Activated T-cell treated with anti-CD3 and anti-CD28 coated beads for 24 hours (primary cell): ENCODE results near the gene APEX1.
"Not testable (repeated sequence)": the region's sequence is repeated elsewhere in the genome, so short reads cannot be mapped to it uniquely, and the experiment has no call there.

Experiments used
- DNase-seq: peaks from one replicate; pipeline ENCODE4 v3.0.0-alpha.2; 2020; ENCODE audit warnings: low read depth

Gene APEX1

DNA sequence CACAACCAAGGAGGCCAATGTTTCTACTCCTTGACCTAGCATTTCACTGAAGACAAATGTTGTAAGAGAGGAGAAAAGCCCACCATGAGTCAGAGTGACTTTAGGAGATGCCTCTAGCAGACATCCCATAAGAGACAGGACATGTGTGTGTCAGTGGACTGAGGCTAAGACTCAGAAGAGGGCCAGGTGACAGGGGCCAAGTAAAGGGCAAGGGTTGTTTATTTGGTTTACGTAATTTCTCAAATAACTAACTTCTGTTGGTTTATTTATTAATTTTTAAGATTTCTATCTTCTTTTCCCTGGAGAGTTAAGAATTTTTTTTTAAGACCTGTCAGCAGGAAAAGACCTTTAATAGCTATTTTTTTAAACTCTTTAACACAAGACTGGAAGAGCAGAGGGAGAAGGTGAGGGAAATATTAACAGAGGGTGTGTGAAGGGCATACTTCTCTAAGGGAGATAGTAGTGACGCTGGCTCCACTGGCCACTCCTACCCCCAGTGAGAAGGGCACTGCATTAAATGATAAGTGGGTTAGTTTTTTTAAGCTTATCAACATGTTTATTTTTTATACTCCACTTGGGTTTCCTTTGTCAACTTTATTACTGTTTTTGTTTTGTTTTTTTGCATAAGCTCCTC is 17.6 kb downstream of the APEX1 start:
- no peak for DNase-seq

DNA sequence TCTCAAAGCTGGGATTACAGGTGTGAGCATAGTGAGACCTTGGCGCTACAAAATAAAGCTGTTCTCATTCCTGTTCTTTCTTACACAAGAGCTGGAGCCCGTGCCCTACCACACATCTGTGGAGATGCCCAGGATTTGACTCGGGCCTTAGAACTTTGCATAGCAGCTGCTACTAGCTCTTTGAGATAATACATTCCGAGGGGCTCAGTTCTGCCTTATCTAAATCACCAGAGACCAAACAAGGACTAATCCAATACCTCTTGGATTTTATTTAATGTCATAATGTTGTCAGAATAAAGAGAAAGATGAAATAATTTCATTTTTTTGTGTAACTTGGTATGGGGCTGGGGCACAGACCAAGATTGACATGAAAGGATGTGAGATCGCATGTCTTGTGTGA is 21.8 kb downstream of the APEX1 start:
- no peak for DNase-seq

DNA sequence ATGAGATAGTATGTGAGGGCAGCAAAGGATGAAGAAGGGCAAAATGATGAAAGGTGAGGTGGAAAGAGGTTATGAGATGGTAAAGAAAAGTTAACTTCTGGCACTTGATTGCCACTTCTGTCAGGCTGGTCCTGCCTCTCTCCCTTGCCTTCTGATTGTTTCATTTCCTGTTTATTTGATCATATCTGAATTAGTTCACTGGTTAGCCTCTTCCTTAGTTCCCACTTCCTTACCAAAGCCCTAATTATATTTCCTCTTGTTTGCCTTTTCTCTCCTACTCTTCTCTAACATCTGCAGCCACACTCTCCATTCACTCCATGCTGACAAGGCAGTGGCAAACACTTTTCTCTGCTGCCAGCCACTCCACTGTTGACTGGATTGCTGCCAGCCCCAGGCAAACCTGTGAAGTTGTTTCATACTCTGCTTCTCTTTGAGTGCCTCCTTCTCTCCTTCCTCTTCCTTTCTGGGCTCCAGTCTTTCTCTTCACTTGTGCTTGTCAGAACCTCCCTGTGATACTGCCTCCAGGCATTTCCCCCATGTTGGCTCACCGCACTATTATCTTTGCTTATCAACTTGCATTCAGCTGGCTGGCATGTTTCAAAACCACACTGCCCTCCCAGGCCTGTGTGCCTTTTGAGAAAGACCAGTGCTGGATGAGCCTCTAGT is 22.3 kb downstream of the APEX1 start:
- DNase-seq = no peak

DNA sequence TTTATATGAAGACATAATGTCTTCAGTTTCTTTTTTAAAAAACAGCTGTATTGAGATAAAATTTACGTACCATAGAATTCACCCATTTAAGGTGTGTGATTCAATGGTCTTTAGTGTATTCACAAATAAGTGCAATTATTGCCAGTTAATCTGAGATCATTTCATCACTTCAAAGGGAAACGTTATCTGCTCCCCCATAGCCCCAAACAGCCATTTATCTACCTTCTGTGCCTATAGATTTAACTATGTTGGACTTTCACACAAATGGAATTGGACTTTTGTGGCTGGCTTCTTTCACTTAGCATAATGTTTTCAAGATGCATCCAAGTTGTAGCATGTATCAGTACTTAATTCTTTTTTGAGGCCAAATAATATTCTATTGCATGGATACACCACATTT is 23.9 kb downstream of the APEX1 start:
- no peak for DNase-seq

DNA sequence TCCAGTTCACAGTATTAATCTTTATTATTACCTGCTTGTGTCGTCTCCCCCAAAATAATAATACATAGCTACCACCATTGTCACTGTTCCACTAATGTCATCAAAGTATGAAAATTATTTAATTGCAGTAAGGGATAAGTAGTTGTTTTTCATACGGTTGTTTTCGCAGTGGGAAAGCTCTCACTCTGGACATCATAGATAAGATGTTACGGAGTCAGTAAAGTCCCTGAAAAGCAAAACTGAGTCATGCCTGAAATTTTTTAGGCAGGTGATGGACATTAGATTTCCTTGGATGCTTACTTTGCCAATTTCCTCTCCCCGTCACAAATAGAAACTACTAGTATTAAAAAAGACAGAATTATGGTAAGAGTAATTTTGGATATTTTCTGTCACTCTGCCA is 27.4 kb downstream of the APEX1 start:
- no peak for DNase-seq

DNA sequence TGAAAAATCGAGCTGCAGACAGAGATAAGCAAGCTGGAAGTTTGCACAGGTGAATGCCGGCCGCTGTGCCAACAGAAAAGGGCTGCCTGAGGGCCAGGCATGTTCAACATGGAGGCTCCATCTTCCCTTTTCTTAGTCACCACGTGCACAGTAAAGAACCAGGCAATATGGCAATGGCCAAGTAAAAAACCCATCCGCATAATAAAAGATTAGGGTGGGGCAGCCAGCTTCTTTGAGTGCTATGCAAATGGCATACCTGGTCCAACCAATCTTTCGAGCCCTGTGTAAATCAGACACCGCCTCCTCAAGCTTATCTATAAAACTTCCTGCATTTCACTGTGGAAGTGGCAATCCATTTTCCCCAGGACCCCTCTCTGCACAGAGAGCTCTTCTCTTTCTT is 30.9 kb downstream of the APEX1 start:
- no peak for DNase-seq

DNA sequence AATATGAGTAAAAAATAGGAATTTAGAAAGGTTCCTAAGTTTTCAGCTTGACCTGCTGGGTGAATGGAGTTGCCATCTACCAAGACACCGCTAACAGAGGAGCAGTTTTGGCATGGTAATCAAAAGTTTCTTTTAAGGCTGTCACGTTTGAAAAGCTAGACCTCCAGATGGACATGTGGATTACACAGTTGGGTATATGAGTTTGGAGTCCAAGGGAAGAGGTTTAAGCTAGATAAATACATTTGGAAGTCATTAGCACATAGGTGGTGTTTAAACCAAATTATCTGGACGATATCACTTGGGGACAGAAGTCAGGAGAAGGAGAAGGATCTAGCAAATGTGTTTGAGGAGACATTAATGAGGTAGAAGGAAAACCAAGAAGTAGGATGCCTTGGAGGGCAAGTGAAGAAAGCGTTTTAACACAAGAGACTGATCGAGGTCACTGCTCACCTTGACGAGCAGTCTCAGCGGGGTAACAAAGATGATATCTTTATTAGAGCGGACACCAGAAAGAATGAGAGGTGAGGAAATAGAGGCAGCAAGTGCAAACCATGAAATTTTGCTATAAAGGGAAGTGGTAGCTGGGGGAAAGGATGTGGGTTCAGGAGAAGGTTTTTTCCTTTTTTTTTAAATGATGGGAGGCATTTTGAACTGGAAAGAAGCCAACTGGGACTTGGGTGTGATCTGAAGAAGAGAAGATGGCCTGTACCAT is 31.8 kb downstream of the APEX1 start:
- DNase-seq = no peak

DNA sequence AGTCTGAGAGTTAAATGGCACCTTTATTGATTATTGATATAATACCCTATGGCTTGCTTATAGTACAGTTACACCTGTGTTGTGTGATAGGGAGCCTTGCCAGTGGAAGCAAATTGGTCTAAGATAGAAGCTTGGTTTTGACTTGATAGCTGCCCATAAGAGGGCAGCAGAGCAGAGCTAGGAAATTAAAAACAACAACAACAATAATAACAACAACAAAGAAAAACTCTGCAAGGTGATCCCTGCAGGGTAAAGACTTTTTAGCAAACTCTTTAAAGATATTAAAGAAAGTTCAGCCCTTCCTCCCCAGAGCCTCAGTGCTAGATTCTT is 32.3 kb downstream of the APEX1 start:
- no peak for DNase-seq

DNA sequence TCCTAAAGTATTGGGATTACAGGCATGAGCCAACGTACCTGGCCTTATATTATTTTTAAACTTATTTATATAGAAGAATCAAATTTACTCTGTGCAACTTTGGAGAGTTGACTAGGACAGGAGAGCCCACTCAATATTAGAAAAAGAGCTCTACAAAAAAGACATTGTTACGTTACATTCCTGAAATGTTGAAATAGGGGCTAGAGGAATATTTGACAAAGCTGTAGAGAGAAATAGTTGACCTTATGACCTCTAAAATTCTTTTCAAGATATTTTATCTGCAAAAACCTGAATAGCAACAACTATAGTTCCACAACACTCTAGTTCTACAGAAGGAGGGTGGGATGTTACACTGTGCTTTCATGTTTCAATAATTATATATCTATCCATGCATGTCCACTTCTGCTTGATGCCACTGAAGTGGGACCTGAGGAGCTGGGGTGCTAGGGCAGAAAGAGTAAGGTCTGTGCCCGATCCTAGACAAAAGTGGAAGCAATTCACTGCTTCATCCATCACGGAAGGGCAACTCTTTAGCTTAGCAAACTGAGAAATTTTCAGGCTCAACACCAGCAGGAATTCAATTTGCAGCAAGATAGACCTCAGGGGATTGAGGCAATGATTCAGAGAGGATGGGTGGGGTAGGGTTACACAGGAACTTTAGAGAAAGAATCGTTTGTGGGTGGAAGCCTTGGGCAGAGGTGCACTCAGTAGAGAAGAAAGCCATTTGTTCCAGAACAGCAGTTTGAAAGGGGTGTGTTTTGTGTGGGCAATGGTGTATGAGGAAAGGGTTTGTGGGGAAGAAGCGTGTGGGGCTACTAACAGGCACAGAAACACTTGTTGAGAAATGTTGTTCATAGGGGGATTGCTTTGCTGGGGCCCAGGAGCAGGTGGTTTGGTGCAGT is 34.3 kb downstream of the APEX1 start:
- no peak for DNase-seq

DNA sequence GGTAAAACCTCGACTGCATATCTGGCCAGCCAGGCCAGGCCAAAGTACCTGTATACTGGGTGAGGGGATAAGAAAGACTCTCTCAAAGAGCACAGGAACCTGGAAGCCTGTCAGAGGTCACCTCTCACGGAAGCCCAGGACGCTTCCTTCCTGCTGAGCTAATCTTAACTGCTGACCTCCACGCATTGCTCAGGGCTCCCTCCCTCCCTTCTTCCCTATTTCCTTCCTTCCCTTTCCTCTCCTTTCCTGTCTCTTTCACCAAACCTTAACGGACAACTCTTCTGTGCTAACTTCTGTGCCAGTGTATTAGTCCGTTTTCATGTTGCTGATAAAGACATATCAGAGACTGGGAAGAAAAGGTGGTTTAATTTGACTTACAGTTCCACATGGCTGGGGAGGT is 35.5 kb downstream of the APEX1 start:
- DNase-seq = no peak

DNA sequence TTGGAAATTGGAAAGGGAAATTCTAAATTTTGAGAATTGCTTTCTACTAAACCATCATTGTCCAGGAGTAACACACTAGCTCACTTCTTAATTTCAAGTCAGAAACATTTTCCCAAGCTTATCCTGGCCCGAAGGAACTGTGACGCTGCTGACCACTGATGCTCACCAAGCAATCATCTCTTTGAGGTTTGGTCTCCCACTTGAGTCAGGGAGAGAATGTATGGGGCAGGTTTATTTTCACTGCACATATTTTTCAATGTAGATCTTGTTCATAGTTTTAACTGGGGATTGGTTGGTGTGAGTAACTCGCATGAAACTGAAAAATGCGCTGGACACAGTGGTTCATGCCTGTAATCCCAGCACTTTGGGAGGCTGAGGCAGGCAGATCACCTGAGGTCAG is 37.5 kb downstream of the APEX1 start:
- no peak for DNase-seq

DNA sequence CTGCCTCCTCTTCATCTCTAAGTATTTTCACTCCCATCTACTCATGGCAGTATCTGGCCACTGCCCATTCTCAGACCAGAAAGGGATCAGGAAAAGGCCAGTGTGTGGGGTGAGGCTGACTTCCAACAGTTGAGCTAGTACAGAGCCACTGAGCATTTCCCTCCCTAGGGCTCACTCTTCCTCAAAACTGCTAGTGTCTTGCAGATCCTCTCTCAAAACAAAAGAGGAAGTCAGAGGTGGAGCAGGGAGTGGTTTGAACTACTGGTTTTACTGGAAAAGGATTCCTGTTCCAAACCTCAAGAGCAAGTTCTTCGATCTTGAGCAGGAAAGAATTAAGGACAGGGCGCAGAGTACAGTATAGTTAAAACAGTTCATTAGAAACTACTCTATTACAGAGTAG is 38.6 kb downstream of the APEX1 start:
- DNase-seq = no peak

DNA sequence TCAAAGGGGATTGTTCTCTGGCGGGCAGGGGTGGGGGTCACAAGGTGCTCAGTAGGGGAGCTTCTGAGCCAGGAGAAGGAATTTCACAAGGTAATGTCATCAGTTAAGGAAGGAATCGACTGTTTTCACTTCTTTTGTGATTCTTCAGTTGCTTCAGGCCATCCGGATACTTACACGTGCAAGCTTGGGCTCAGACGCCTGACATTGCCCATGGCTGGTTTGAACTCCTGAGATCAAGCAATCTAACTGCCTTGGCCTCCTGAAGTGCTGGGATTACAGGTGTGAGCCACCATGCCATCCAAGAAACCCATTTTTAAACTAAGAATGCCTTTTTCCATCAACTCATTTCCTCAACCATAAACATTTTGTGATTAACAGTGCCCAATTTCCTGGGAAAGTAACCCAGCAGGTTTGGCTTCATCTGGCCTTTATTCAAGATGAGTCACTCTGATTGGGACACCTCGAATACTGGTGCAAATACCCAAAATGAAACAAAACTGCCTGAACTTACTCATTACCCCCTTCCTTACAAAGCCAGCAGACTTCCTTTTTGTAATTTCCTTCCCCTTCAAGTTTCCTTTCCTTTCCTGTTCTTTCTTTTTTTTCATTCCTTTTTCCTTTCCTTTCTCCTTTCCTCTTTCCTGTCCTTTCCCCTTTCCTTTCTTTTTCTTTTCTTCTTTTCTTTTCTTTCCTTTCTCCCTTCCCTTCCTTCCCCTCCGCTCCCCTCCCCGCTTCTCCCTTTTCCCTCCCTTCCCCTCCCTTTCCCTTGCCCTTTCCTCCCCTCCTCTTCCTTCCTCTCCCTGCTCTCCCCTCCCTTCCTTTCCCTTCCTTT is 40.1 kb downstream of the APEX1 start:
- no peak for DNase-seq

DNA sequence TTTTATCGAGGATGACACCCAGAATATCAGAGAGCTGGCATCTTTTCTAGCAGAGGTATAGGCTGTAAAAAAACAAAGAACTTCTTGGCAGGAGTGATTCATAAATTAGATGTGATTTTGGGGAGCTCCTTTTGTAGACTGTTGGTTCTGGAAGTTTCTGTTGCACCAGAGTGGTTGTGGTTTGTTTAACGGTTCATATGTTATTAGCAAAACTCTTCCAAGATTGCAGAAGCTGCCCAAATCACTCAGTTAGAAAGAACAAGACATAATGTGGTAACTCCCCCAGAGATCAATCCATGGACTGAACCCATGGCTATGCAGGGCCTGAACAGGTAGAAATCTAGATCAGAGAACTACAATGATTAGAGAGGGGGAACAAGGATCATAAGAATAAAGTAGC is 43.6 kb downstream of the APEX1 start:
- no peak for DNase-seq

DNA sequence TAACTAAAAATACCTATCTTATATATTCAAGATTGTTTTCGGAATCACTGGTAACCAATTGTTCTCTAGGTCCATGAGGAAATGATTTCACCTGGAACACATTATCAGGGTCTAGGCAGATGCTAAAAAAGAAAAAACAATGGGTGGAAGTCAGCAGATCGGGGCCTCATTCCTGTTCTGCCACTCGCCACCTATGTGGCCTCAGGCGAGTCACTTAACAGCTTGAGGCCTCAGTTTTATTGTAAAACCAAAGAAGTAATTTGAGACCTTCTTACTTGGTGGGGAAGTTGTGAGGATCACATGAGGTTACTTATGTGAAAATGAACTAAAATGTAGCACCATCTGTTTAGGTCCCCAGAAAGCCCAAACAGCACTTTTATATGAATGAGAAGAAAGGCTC is 44.1 kb downstream of the APEX1 start:
- DNase-seq = no peak

DNA sequence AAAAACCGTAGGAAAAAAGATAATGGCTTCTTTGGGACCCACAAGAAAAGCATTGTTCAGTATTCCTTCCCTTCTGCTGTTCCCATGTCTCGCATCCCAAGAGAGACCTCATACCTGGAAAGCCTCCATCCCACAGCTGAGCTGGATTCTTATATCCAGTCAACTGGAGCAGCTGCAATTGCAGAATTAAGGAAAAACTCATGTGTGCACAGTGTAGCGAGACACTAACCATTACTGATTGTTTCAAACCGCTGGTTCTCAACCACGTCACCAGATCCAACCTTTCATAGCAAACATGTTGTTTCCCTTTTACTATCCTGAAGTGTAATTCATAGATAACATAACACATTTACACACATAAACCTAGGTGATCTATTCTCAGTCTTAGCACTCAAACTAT is 44.9 kb downstream of the APEX1 start:
- no peak for DNase-seq

DNA sequence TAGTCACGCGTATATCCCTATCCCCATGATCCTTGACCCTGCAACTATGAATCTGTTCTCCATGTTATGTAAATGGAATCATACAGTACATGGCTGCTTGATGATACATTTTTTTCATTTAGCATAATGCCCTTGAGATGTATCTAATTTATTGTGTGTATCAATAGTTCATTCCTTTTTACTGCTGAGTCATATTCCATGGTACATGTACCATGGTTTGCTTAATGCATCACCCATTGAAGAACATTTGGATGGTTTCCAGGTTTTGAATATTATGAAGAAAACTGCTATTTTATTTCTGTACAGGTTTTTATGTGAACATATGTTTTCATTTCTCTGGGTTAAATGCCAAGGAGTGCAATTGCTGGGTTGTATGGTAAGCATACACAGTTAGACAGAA is 46.3 kb downstream of the APEX1 start:
- no peak for DNase-seq

DNA sequence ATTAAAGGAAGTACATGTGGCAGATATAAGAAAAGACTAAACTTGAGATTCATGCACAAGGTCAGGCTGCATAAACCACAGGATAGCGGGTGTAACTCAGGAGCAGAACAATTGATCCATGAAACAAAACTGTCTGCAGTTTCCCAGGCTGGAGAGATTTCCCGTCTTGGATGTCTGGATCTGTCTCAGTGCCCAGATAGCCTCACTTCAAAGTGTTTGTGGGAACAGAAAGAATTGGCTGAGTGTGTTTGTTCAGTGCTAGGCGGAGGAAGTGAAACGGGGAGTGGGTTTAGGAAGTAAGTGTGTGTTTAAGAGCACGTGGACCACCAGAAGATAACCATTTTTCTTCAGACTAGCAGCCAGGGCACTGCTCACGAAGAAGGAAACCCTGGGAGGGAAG is 48.9 kb downstream of the APEX1 start:
- no peak for DNase-seq

DNA sequence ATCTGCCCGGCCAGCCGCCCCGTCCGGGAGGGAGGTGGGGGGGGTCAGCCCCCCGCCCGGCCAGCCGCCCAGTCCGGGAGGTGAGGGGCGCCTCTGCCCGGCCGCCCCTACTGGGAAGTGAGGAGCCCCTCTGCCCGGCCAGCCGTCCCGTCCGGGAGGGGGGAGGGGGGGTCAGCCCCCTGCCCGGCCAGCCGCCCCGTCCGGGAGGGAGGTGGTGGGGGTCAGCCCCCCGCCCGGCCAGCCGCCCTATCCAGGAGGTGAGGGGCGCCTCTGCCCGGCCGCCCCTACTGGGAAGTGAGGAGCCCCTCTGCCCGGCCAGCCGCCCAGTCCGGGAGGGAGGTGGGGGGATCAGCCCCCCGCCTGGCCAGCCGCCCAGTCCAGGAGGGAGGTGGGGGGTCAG is 51.2 kb downstream of the APEX1 start:
- DNase-seq = not testable (repeated sequence)

DNA sequence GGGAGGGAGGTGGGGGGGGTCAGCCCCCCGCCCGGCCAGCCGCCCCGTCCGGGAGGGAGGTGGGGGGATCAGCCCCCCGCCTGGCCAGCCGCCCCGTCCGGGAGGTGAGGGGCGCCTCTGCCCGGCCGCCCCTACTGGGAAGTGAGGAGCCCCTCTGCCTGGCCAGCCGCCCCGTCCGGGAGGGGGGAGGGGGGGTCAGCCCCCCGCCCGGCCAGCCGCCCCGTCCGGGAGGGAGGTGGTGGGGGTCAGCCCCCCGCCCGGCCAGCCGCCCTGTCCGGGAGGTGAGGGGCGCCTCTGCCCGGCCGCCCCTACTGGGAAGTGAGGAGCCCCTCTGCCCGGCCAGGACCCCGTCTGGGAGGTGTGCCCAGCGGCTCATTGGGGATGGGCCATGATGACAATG is 51.7 kb downstream of the APEX1 start:
- DNase-seq = not testable (repeated sequence)
